GM19043 (cell line): Measurements from ENCODE around the gene CWC15.
"Not testable (repeated sequence)": the region's sequence is repeated elsewhere in the genome, so short reads cannot be mapped to it uniquely, and the experiment has no call there.

Experiments used
- ATAC-seq: cut with Tn5 transposase; IDR thresholded peaks from one replicate; pipeline ENCODE4 v1.9.1; 2021; ENCODE audit warnings: low read depth; ENCODE audit not compliant: unreplicated experiment

The CWC15 gene

DNA sequence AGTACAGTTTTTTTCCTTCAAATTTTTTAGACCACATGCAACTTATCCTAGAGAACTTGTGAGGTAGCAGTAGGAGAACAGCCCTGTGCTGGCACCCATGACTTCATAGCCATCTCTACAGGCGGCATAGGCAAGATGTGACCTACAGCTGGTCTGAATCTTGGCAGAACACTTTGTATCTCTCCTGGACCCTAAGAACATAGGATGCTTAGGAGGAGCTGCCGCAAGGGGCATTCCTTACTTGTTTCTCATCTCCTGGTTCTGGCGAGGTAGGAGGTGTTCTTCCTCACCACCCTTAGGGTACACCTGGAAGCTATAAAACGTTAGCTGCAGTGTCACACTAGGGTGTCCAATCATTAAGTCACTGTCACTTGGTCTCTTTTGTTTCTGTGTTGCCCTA, 16.4 kb downstream of the CWC15 start:
- no peak for ATAC-seq

DNA sequence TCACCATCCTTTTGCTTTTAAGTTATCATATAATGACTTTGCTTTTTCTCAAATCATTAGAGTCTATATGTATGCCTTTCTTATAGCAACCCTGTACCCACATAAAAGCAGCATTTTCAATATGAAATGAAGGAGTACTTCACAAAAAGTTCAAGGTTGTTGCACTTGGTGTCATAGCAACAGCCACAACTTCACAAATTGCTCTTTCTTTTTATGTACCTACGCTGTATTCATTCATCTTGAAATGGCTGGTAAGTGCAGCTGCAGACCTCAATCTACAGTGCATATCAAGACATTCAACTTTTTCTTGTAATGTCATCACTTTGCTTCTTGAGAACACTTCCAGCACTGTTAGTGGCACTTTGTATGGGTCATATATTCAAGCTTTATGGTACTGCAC, 18.6 kb downstream of the CWC15 start:
- no peak for ATAC-seq

GRCh38 chr11:94948070-94948617, 25.2 kb downstream of the CWC15 start:
- ATAC-seq = no peak

DNA sequence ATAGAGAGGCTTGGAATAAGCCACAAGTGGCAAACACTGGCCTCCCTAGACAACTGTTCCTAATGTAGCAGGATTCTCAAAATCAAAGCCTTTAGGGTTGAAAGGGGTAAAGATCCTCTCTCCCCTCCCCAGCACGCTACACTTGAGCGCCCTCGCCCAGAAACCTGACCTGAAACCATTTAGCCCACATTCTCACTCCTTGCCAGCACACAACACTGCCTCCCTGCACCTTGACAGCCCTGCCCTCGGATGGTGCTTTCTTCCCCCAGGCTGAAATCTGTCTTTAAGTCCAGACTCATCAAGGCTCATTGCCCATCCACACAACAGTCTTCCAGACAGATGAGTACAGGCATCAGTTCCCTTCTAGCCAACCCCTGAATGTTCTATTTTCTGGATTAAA, 26.5 kb downstream of the CWC15 start:
- ATAC-seq = no peak

GRCh38 chr11:94941131-94941530, 32.2 kb downstream of the CWC15 start:
- ATAC-seq = no peak

GRCh38 chr11:94939346-94939745, 34.0 kb downstream of the CWC15 start:
- ATAC-seq = no peak

DNA sequence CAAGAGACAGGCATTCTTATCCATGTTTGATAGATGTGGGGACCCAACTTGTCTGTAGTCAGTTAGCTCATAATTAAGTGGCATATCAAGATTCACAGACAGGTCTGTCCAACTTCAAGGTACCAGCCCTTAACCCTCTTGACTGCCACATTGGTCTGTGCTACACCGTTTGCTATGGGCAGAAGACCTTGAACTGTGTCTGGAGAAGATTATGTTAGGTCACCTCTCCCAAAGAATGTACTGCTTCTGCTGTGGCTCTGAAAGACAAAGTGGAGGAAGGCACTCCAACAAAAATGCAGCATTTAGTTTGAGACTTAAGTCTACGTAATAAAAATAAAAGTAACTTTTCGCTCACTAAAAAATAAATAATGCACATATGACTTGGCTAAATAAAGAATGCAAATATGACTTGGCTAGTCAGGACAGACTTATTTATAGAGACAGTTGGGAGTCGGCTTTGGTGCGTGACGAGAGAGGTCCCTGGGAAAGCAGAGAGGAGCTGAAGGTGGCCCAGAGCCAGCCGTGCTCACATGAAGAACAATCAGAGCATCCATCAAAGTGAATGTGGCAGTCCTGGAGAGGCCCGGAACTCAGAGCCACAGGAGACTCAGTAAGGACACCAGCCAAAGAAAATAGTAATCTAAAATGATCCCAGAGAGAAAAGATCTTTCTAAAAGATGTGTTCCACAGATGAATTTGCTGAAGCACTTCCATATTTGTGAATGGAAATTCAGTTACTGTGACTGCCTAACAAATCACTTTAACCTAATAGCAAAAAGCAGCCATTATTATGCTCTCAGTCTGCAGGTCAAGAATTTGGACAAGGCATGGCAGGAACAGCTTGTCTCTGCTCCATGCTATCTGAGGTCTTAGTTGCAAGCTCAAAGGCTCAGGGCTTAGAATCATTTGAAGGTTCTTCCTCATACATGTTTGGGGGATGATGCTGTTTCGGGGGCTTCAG, 35.0 kb downstream of the CWC15 start:
- no peak for ATAC-seq

DNA sequence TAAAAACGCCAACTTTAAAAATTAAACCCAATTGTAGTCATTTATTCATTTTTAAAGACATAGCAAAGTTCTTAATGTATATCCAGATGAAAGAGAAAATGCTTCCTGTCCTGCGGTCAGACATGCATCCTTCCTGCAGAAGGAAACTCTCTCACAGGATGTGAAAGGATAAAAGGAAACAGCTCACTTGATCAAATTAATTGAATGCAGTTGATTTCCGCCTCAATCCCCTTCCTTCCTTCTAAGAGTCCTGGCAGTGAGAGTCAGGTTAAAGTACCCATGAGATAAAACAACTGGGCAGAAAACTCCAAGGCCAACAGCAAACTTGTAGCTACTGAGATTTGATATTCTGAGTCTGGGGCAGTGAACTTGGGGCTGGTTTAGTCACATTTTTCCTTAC, 38.5 kb downstream of the CWC15 start:
- ATAC-seq = no peak

DNA sequence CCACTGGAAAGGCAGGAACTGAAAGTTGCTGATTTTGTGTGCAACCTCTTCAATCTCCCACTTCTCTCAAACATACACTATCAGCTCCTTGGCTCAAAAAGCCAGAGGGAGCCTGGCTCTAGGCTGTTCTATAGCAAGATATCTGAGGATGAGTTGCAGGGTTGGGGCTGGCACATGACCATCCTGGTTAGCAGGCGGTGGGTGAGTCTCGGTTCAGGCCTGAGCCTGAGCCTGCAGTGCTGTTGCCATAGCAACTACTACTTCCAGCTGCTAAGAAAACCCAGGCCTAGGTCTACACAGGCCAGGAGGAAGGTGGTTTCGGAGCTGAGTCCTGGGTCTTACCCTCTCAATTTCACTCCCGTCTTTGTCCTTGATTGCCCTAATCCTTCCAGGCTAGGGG, 39.0 kb downstream of the CWC15 start:
- no peak for ATAC-seq

DNA sequence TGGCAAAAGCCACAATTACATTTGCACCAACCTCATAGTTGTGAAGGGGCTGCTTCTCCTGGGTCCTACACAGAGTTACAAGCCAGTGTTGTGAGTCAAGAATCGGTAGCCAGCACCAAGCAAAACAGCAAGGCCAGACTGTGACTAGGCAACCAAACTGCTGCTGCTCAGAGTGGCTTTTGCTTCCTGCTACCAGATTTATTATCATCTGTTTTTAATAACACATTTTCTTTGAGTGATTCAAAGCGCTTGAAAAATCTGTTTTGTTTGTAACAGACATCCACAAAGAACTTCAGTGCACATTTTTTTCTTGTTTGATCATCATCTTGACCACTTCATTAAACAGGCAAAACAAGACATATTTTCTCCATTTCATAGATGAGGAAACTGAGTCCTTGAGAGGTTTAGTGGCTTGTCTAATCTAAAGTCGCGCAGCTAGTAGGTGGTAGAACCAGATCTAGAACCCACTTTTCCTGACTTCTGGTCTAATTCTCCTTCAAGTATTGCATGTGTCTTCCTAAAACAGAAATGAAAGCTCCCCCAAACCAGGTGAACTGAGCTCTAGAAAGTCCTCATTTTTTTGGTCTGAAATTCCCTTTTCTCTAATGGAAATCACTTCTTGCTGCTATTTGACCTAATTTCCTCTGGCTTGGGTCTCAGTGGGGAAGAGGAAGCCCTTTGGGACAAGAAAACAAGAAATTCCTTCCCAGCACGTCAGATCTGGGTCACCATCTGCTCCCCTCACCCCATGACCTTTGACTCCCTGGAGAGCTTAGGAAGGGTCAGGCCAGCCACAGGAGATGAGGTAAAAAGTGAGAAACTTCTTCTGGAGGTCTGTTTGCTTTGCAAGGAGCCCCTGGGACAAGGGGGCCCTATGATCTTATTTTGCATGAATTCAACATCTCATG, 39.9 kb downstream of the CWC15 start:
- no peak for ATAC-seq

- ATAC-seq = no peak
Observed at GRCh38 chr11:94932503-94932902, 40.9 kb downstream of the CWC15 start.

GRCh38 chr11:94932072-94932471, 41.3 kb downstream of the CWC15 start:
- not testable (repeated sequence) for ATAC-seq

- no peak for ATAC-seq
Observed at GRCh38 chr11:94928117-94928990, 45.0 kb downstream of the CWC15 start.

DNA sequence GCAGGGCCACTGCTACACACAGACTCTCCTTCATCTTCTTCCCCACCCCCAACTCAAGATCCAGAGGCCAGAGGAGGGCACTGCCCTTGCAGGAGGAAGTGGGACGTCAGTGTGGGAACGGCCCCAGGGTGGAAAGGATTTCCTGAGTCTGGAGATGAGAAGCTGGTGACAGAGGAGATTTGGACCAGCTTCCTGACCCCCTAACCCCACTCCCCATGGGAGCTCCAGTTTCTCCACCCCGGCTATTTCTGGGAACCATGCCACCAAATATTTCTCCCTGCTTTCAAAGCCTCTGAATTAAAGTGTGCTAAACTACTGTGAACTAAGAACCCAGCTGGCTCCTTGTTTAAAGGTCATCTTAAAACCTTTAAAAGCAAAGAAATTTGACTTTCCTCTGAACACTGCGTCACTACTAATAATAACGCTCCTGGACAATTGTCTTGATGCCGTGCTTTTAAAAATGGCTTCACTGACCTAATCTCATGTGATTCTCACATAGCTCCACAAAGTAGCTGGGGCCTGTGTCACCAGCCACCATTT, 46.6 kb downstream of the CWC15 start:
- ATAC-seq = no peak

- ATAC-seq = peak; percentile 23
Observed at GRCh38 chr11:94926271-94926625, 47.1 kb downstream of the CWC15 start.

DNA sequence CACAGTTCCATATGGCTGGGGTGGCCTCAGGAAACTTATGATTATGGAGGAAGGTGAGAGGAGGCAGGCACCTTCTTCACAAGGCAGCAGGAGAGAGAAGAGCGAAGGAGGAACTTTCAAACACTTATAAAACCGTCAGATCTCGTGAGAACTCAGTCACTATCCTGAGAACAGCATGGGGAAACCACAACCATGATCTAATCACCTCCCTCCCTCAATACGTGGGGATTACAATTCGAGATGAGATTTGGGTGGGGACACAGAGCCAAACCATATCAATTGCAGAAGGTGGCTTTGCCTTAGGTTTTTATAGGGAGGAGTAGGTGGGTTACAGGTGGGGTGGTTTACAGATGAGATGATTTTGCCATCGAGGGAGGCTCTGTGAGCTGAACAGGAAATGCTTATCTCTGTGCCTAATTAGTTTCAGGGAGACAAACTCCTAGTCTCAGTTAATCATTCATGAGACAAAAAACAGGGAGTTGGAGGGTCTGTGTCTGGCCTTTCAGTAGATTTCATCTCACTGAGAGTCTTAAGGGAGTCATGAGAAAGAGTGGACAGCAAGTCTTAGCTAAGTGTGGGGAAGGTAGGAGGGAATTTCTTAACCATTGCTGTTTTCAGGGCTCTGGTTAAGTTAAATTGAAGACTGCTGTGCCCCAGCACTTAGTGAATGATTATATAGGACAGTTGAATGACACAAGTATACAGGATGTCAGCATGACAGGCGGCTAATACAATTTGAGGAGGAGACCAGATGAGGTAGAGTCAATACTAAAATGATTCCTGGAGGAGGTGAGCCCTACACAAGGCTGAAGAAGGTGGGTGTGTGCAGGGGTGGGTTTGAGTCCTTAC, 47.7 kb downstream of the CWC15 start:
- peak; percentile 76 for ATAC-seq

DNA sequence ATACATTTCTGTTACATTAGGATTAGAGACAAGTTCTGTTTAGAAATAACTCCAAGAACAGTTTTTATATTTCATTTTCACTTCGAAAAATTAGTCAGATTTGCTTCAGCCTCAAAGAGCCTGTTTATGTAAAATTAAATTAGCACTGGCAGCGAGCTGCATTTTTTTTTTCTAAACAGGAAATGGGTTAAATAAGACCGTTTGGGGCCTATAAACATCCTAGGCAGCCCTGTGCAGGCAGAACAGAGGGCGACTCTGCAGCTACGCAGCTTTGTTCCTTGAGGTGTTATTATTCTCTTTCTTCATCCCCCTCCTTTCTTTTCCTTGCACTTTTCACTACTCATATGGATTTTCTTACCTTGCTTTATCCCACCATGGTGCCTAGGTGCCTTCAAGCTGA, 48.7 kb downstream of the CWC15 start:
- no peak for ATAC-seq

- no peak for ATAC-seq
Observed at GRCh38 chr11:94924171-94924572, 49.2 kb downstream of the CWC15 start.

DNA sequence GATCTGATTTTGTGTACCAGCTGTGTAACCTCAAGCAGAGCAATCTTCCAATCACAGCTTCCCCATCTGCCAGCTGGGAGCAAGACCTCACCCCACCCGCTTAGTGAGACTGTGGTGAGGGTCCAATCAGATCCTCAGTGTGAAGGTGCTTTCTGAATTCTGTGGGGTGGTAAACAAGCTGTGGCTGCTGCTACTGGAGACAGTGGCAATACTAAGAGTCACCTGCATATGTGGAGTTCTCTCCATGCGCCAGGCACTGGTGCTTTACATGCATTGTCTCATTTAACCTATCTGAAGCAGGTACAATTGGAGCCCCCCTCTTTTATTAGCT, 50.4 kb downstream of the CWC15 start:
- ATAC-seq = no peak
